Smooth muscle cell (in vitro differentiated cells): ENCODE data around the gene RCAN1. TPM values are rescaled to one million over a fixed set of nuclear protein-coding genes. Genes with fewer than 3 reads are reported as not detected.

Experiments
- DNase-seq: peaks from one replicate; lab custom pipeline; 2025; ENCODE audit not compliant: unreplicated experiment; lab: John Stamatoyannopoulos, UW
- H2AFZ ChIP-seq: fragments of 200-600 bp; sonication (generic); 2 replicates; pipeline ENCODE4 v1.6.0; 2016; ENCODE audit warnings: antibody characterized with exemption, low read depth, mild to moderate bottlenecking
- H3F3A ChIP-seq: fragments of 200-600 bp; sonication (generic); 2 replicates; pipeline ENCODE4 v1.6.0; 2017; ENCODE audit warnings: antibody characterized with exemption, low read depth
- H3K27ac ChIP-seq: fragments of 200-600 bp; sonication (generic); 2 replicates; pipeline ENCODE4 v1.5.1; 2016; ENCODE audit warnings: low read depth, mild to moderate bottlenecking
- H3K27me3 ChIP-seq: fragments of 200-600 bp; sonication (generic); 2 replicates; pipeline ENCODE4 v1.6.1; 2016; ENCODE audit warnings: low read depth, mild to moderate bottlenecking
- H3K36me3 ChIP-seq: fragments of 200-600 bp; sonication (generic); 2 replicates; pipeline ENCODE4 v1.5.1; 2016; ENCODE audit warnings: low read depth
- H3K4me1 ChIP-seq: fragments of 200-600 bp; sonication (generic); 2 replicates; pipeline ENCODE4 v1.5.1; 2016; ENCODE audit warnings: low read depth
- H3K4me2 ChIP-seq: fragments of 200-600 bp; sonication (generic); 2 replicates; pipeline ENCODE4 v1.6.0; 2016; ENCODE audit warnings: mild to moderate bottlenecking
- H3K4me3 ChIP-seq: fragments of 200-600 bp; sonication (generic); 2 replicates; pipeline ENCODE4 v1.5.1; 2016; ENCODE audit warnings: mild to moderate bottlenecking
- H3K79me2 ChIP-seq: fragments of 200-600 bp; sonication (generic); 2 replicates; pipeline ENCODE4 v1.6.0; 2016; ENCODE audit warnings: low read depth, mild to moderate bottlenecking
- H3K9ac ChIP-seq: fragments of 200-600 bp; sonication (generic); 2 replicates; pipeline ENCODE4 v1.6.0; 2016; ENCODE audit warnings: low read depth
- H3K9me3 ChIP-seq: fragments of 200-600 bp; sonication (generic); replicated peaks from 2 replicates; pipeline ENCODE4 v1.5.1; 2016; ENCODE audit warnings: low read depth
- H4K20me1 ChIP-seq: fragments of 200-600 bp; sonication (generic); 2 replicates; pipeline ENCODE4 v1.6.0; 2016; ENCODE audit warnings: low read depth
- WGBS: methylation state at CpG from one replicate; pipeline ENCODE4 v1.1.7; 2016; ENCODE audit warnings: low lambda C conversion rate; 5-methylcytosine and 5-hydroxymethylcytosine counted together
- polyA plus RNA-seq: library from polyadenylated mRNA; unstranded; fragments of >200 nt; fragmentation: Nextera tagmentation; extraction: Ambion mirVana; gene quantifications from 2 replicates; pipeline ENCODE4 v1.2.1, GENCODE V29; 2016
- total RNA-seq: library from RNA; depleted of rRNA; stranded (reverse); fragments of >200 nt; gene quantifications from 2 replicates; pipeline ENCODE4 v1.2.3, GENCODE V29; 2014
- TF ChIP-seq, protein P1 (sequence below): fragments of 200-600 bp; sonication (generic); IDR thresholded peaks from 2 replicates; pipeline ENCODE4 v1.5.1; 2017; ENCODE audit warnings: borderline replicate concordance, mild to moderate bottlenecking, antibody characterized with exemption; ENCODE audit not compliant: insufficient read depth, poor library complexity, severe bottlenecking

Gene RCAN1
- total and polyA plus RNA-seq, 2 experiments from 2014 or later, result 77.3 to 155 TPM

DNA sequence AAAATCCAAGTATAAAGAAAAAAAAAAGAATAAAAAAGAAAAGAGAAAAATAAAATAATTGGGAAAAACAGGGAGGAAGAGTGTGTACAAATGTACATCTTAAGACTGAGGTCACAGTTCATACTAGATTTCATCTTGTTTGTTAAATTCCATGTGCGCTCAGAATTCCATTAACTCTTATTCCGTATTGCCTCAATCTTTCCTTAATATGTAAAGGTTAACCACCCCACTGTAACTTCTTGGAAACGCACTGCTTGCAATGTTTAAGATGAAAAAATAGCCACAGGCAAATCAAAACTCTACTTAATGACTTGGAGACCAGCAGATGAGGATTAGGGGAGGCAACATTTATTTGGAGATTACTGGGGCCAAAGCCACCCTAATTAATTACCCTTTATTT, 79.0 kb downstream of the RCAN1 start:
- Histone ChIP-seq H4K20me1 (no peaks in the 10 kb centered on the region), H3K9ac (peak overlapping the region; percentile 53), H3K27ac (peak overlapping the region; percentile 85), H3K4me3 (no peak overlapping the region), H3K27me3 (no peaks in the 10 kb centered on the region), H3K79me2 (no peaks in the 10 kb centered on the region), H3K4me2 (peak overlapping the region; percentile 48), H3K9me3 (no peaks in the 10 kb centered on the region), H3K4me1 (peaks cover 19% of the 10 kb centered on the region), H3K36me3 (no peaks in the 10 kb centered on the region), H2AFZ (no peak overlapping the region), H3F3A (peaks cover 3% of the 10 kb centered on the region)
- 91% methylated on average over 3 of the region's 3 CpGs for WGBS
- DNase-seq, result no peak
- TF ChIP-seq, protein P1, sequence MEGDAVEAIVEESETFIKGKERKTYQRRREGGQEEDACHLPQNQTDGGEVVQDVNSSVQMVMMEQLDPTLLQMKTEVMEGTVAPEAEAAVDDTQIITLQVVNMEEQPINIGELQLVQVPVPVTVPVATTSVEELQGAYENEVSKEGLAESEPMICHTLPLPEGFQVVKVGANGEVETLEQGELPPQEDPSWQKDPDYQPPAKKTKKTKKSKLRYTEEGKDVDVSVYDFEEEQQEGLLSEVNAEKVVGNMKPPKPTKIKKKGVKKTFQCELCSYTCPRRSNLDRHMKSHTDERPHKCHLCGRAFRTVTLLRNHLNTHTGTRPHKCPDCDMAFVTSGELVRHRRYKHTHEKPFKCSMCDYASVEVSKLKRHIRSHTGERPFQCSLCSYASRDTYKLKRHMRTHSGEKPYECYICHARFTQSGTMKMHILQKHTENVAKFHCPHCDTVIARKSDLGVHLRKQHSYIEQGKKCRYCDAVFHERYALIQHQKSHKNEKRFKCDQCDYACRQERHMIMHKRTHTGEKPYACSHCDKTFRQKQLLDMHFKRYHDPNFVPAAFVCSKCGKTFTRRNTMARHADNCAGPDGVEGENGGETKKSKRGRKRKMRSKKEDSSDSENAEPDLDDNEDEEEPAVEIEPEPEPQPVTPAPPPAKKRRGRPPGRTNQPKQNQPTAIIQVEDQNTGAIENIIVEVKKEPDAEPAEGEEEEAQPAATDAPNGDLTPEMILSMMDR, result no peak

- WGBS, result 87% methylated on average over 4 of the region's 4 CpGs
- H3K27me3 ChIP-seq, result no peaks in the 10 kb centered on the region
- H3K4me3 ChIP-seq, result no peak overlapping the region
- H2AFZ ChIP-seq, result no peak overlapping the region
- H4K20me1 ChIP-seq, result no peaks in the 10 kb centered on the region
- H3F3A ChIP-seq, result peaks cover 4% of the 10 kb centered on the region
- no peaks in the 10 kb centered on the region for H3K36me3 ChIP-seq
- no peaks in the 10 kb centered on the region for H3K79me2 ChIP-seq
- H3K9me3 ChIP-seq, result no peaks in the 10 kb centered on the region
- TF ChIP-seq, protein P1, result no peak
- no peak overlapping the region for H3K9ac ChIP-seq
- no peak for DNase-seq
- no peak overlapping the region for H3K4me2 ChIP-seq
- H3K4me1 ChIP-seq, result peaks cover 19% of the 10 kb centered on the region
- no peak overlapping the region for H3K27ac ChIP-seq
Observed at GRCh38 chr21:34534522-34534921, 80.4 kb downstream of the RCAN1 start.

DNA sequence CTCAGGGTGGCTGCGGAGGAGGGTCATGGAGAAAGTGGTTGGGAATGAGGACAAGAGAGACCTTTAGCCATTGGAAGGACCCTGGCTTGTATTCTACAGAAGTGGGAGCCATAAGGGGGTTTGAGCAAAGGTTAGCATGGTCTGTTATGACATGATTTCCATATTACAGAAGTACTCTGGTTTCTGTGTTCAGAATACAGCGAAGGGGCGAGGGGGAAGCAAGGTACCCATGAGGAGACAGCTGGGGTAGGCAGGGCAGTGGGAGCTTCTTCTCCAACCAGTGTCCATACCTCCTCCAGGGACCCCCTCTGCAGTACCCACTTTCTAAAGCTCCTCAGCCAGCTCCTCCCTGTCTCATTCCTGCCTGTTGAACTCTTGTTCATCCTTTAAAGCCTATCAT, 81.0 kb downstream of the RCAN1 start:
- H3K9ac ChIP-seq, result no peak overlapping the region
- H4K20me1 ChIP-seq, result no peaks in the 10 kb centered on the region
- no peaks in the 10 kb centered on the region for H3K79me2 ChIP-seq
- no peak overlapping the region for H3K4me3 ChIP-seq
- H3K9me3 ChIP-seq, result no peaks in the 10 kb centered on the region
- H3K27me3 ChIP-seq, result no peaks in the 10 kb centered on the region
- DNase-seq, result no peak
- no peaks in the 10 kb centered on the region for H3K36me3 ChIP-seq
- peaks cover 6% of the 10 kb centered on the region for H3F3A ChIP-seq
- H3K4me2 ChIP-seq, result no peak overlapping the region
- H3K4me1 ChIP-seq, result peaks cover 19% of the 10 kb centered on the region
- H2AFZ ChIP-seq, result no peak overlapping the region
- no peak overlapping the region for H3K27ac ChIP-seq
- TF ChIP-seq, protein P1, result no peak
- 97% methylated on average over 3 of the region's 3 CpGs for WGBS

DNA sequence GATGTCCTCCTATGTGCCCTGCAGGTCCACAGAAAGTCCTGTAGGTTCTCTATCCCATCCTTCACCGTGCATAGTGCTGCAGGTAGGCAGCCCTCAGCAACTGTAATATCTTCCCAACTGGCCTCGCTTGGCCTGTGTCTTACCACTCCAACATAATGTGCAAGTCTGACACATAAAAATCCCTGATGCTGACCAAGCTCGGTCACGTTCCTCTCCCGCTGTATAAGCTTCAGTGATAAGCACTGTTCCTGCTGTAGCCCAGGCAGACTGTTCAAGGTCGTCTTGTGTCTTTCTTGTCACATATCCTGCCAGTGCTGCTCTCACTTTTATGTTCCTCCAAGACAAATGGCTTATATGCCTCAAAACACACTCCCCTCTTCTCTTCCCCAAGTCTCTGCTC, 83.5 kb downstream of the RCAN1 start:
- Histone ChIP-seq H3K9ac (no peak overlapping the region), H3F3A (peaks cover 10% of the 10 kb centered on the region), H3K4me2 (no peak overlapping the region), H2AFZ (no peak overlapping the region), H3K79me2 (no peaks in the 10 kb centered on the region), H3K9me3 (no peaks in the 10 kb centered on the region), H3K36me3 (no peaks in the 10 kb centered on the region), H3K4me3 (no peak overlapping the region), H3K27me3 (no peaks in the 10 kb centered on the region), H4K20me1 (no peaks in the 10 kb centered on the region), H3K4me1 (peaks cover 13% of the 10 kb centered on the region), H3K27ac (no peak overlapping the region)
- DNase-seq, result no peak
- TF ChIP-seq, protein P1, result no peak
- WGBS, result 49% methylated on average over 6 of the region's 6 CpGs
